Measurements from ENCODE around the gene VWA1.
"Not testable (repeated sequence)": the region's sequence is repeated elsewhere in the genome, so short reads cannot be mapped to it uniquely, and the experiment has no call there.

VWA1 gene

GRCh38 chr1:1428174-1428573 is 7.3 kb upstream of the VWA1 start:
- TF ChIP-seq CTCF (conservative IDR thresholded peaks at IDR 0.05; ENCODE audit: low read depth, low read length) = no peak
- Histone ChIP-seq H4K20me1 (ENCODE audit: insufficient read depth) (no peaks in the 10 kb centered on the region), H3K79me2 (ENCODE audit: insufficient read depth, low read depth) (no peaks in the 10 kb centered on the region), H2AFZ (ENCODE audit: low read depth) (no peak overlapping the region), H3K4me2 (no peak overlapping the region), H3K4me3 (IDR thresholded peaks at IDR 0.05; ENCODE audit: insufficient read depth, low read depth, low read length) (no peak overlapping the region), H3K27me3 (ENCODE audit: insufficient read depth, low read depth) (peaks cover 40% of the 10 kb centered on the region), H3K4me1 (ENCODE audit: low read depth, poor library complexity, severe bottlenecking) (peaks cover 2% of the 10 kb centered on the region), H3K27ac (no peak overlapping the region), H3K9ac (no peak overlapping the region), H3K36me3 (ENCODE audit: insufficient read depth) (no peaks in the 10 kb centered on the region)

- not testable (repeated sequence) for H2AFZ ChIP-seq (ENCODE audit: low read depth); H4K20me1 ChIP-seq (ENCODE audit: insufficient read depth); H3K9ac ChIP-seq; H3K4me1 ChIP-seq (ENCODE audit: low read depth, poor library complexity, severe bottlenecking); H3K36me3 ChIP-seq (ENCODE audit: insufficient read depth); H3K79me2 ChIP-seq (ENCODE audit: insufficient read depth, low read depth); H3K4me3 ChIP-seq (IDR thresholded peaks at IDR 0.05; ENCODE audit: insufficient read depth, low read depth, low read length); H3K4me2 ChIP-seq; H3K27ac ChIP-seq
- H3K27me3 ChIP-seq (ENCODE audit: insufficient read depth, low read depth) = peaks cover 46% of the 10 kb centered on the region
Observed at GRCh38 chr1:1428967-1429366, 6.5 kb upstream of the VWA1 start.

GRCh38 chr1:1429671-1430073 is 5.8 kb upstream of the VWA1 start:
- Histone ChIP-seq H3K9ac (no peak overlapping the region), H3K27me3 (ENCODE audit: insufficient read depth, low read depth) (peaks cover 53% of the 10 kb centered on the region), H3K4me2 (no peak overlapping the region), H2AFZ (ENCODE audit: low read depth) (no peak overlapping the region), H3K4me1 (ENCODE audit: low read depth, poor library complexity, severe bottlenecking) (no peaks in the 10 kb centered on the region), H3K4me3 (IDR thresholded peaks at IDR 0.05; ENCODE audit: insufficient read depth, low read depth, low read length) (no peak overlapping the region), H3K79me2 (ENCODE audit: insufficient read depth, low read depth) (no peaks in the 10 kb centered on the region), H4K20me1 (ENCODE audit: insufficient read depth) (no peaks in the 10 kb centered on the region), H3K36me3 (ENCODE audit: insufficient read depth) (no peaks in the 10 kb centered on the region), H3K27ac (no peak overlapping the region)
- no peak for TF ChIP-seq CTCF (conservative IDR thresholded peaks at IDR 0.05; ENCODE audit: low read depth, low read length)

GRCh38 chr1:1430114-1430982 is 5.1 kb upstream of the VWA1 start:
- Histone ChIP-seq H2AFZ (ENCODE audit: low read depth) (no peak overlapping the region), H3K27me3 (ENCODE audit: insufficient read depth, low read depth) (peaks cover 59% of the 10 kb centered on the region), H3K27ac (no peak overlapping the region), H4K20me1 (ENCODE audit: insufficient read depth) (no peaks in the 10 kb centered on the region), H3K9ac (no peak overlapping the region), H3K4me3 (IDR thresholded peaks at IDR 0.05; ENCODE audit: insufficient read depth, low read depth, low read length) (no peak overlapping the region), H3K4me2 (no peak overlapping the region), H3K79me2 (ENCODE audit: insufficient read depth, low read depth) (no peaks in the 10 kb centered on the region), H3K36me3 (ENCODE audit: insufficient read depth) (no peaks in the 10 kb centered on the region), H3K4me1 (ENCODE audit: low read depth, poor library complexity, severe bottlenecking) (no peaks in the 10 kb centered on the region)
- TF ChIP-seq CTCF (conservative IDR thresholded peaks at IDR 0.05; ENCODE audit: low read depth, low read length) = no peak
